ENCODE data around the gene ADAMTSL1. TPM values are rescaled to one million over a fixed set of nuclear protein-coding genes. Genes with fewer than 3 reads are reported as not detected.

The ADAMTSL1 gene
- total and polyA plus RNA-seq, 2 experiments from 2014 or later, result 2.3 to 5.0 TPM

DNA sequence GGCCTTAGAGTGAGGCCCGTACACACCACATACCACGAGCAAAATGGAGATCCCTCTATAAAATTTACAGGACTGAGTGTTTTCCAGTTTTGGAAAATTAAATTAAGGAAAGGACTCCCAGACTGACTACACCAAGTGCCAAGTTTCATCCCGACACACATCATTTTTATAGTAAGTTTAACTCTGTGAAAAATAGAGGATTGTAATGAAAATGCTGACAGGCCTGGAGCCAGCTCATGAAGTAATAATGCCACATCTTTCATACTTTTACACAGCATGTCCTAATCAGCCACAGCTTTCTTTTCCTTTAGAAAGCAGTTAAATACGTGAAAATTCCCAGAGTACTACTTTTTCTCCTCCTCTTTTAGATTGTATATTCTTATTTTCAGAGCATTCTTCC, 389.8 kb downstream of the ADAMTSL1 start (continued):
- TF ChIP-seq, protein P1, sequence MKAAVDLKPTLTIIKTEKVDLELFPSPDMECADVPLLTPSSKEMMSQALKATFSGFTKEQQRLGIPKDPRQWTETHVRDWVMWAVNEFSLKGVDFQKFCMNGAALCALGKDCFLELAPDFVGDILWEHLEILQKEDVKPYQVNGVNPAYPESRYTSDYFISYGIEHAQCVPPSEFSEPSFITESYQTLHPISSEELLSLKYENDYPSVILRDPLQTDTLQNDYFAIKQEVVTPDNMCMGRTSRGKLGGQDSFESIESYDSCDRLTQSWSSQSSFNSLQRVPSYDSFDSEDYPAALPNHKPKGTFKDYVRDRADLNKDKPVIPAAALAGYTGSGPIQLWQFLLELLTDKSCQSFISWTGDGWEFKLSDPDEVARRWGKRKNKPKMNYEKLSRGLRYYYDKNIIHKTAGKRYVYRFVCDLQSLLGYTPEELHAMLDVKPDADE (IDR thresholded peaks at IDR 0.05), result no peak
- TF ChIP-seq POLR2AphosphoS5 (IDR thresholded peaks at IDR 0.05; ENCODE audit: low read depth) (no peak), CREB1 (CRISPR knock-in tag; IDR thresholded peaks at IDR 0.05; ENCODE audit: low read depth) (no peak), EZH2phosphoT487 (IDR thresholded peaks at IDR 0.05; ENCODE audit: unreplicated experiment) (no peak), EZH2 (IDR thresholded peaks at IDR 0.05; ENCODE audit: low read depth, unreplicated experiment) (no peak), STAT1 (IDR thresholded peaks at IDR 0.05; ENCODE audit: unreplicated experiment) (no peak), JUNB (IDR thresholded peaks at IDR 0.05; ENCODE audit: unreplicated experiment) (no peak), NANOG (IDR thresholded peaks at IDR 0.05; ENCODE audit: borderline replicate concordance) (no peak), ZNF114 (CRISPR knock-in tag; IDR thresholded peaks at IDR 0.05) (no peak)
- TF ChIP-seq, protein P2, sequence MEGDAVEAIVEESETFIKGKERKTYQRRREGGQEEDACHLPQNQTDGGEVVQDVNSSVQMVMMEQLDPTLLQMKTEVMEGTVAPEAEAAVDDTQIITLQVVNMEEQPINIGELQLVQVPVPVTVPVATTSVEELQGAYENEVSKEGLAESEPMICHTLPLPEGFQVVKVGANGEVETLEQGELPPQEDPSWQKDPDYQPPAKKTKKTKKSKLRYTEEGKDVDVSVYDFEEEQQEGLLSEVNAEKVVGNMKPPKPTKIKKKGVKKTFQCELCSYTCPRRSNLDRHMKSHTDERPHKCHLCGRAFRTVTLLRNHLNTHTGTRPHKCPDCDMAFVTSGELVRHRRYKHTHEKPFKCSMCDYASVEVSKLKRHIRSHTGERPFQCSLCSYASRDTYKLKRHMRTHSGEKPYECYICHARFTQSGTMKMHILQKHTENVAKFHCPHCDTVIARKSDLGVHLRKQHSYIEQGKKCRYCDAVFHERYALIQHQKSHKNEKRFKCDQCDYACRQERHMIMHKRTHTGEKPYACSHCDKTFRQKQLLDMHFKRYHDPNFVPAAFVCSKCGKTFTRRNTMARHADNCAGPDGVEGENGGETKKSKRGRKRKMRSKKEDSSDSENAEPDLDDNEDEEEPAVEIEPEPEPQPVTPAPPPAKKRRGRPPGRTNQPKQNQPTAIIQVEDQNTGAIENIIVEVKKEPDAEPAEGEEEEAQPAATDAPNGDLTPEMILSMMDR (conservative IDR thresholded peaks at IDR 0.05; ENCODE audit: low read depth in 2 of 2), result no peak

DNA sequence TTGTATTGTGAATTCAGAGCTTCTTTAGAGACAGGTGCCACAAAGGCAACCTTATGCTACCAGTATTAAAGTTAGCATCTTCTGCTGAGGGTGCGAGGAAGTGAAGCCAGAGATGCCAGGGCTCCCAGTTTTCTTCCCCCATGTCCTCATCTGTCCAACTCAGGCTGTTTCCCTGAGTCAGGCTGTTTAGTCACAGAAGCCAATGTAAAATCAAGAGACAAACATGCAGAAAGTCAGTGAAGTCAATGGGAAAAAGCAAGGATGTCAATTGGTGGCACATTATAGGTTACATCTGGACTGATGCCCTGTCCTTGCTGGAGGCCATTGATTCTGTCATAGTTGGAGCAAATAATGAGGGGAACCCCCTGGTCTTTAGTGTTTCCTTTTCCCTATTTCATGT, 390.6 kb downstream of the ADAMTSL1 start:
- H3K4me3 ChIP-seq, result no peak overlapping the region
- no peaks in the 10 kb centered on the region for H3K9me2 ChIP-seq (ENCODE audit: insufficient read depth)
- no peak overlapping the region for H3K27ac Mint-ChIP-seq
- H3K4me1 Mint-ChIP-seq, result peaks cover 11% of the 10 kb centered on the region
- H3K36me3 ChIP-seq (ENCODE audit: insufficient read depth), result no peaks in the 10 kb centered on the region
- no peaks in the 10 kb centered on the region for H3K4me1 ChIP-seq (ENCODE audit: insufficient read depth)
- no peak overlapping the region for H2AFZ ChIP-seq
- H3K27ac ChIP-seq (ENCODE audit: low read depth), result no peak overlapping the region
- 0 out of 3 replicates have a peak, but pooled peaks cover 1% of the 10 kb centered on the region for H3K9me3 Mint-ChIP-seq
- no peak overlapping the region for H3K4me3 Mint-ChIP-seq
- no peaks in the 10 kb centered on the region for H3K27me3 ChIP-seq (ENCODE audit: insufficient read depth)
- no peak for DNase-seq (ENCODE audit: low spot score)
- no peak overlapping the region for H3K4me2 ChIP-seq
- H3F3A ChIP-seq (replicated peaks; ENCODE audit: low read depth), result no peaks in the 10 kb centered on the region
- no peaks in the 10 kb centered on the region for H4K20me1 ChIP-seq (replicated peaks; ENCODE audit: insufficient read depth)
- no peaks in the 10 kb centered on the region for H3K36me3 Mint-ChIP-seq (ENCODE audit: low read depth)
- no peaks in the 10 kb centered on the region for H3K27me3 Mint-ChIP-seq (ENCODE audit: insufficient read depth, low read depth, poor library complexity)
- H3K79me2 ChIP-seq (replicated peaks; ENCODE audit: insufficient read depth), result no peaks in the 10 kb centered on the region
- ATAC-seq, result no peak
- TF ChIP-seq, protein P1 (IDR thresholded peaks at IDR 0.05), result no peak
- TF ChIP-seq NANOG (IDR thresholded peaks at IDR 0.05; ENCODE audit: borderline replicate concordance) (no peak), CREB1 (CRISPR knock-in tag; IDR thresholded peaks at IDR 0.05; ENCODE audit: low read depth) (no peak), STAT1 (IDR thresholded peaks at IDR 0.05; ENCODE audit: unreplicated experiment) (no peak), EZH2phosphoT487 (IDR thresholded peaks at IDR 0.05; ENCODE audit: unreplicated experiment) (no peak), ZNF331 (CRISPR knock-in tag; IDR thresholded peaks at IDR 0.05; ENCODE audit: low read depth) (no peak), POLR2AphosphoS5 (IDR thresholded peaks at IDR 0.05; ENCODE audit: low read depth) (no peak)
- TF ChIP-seq, protein P3, sequence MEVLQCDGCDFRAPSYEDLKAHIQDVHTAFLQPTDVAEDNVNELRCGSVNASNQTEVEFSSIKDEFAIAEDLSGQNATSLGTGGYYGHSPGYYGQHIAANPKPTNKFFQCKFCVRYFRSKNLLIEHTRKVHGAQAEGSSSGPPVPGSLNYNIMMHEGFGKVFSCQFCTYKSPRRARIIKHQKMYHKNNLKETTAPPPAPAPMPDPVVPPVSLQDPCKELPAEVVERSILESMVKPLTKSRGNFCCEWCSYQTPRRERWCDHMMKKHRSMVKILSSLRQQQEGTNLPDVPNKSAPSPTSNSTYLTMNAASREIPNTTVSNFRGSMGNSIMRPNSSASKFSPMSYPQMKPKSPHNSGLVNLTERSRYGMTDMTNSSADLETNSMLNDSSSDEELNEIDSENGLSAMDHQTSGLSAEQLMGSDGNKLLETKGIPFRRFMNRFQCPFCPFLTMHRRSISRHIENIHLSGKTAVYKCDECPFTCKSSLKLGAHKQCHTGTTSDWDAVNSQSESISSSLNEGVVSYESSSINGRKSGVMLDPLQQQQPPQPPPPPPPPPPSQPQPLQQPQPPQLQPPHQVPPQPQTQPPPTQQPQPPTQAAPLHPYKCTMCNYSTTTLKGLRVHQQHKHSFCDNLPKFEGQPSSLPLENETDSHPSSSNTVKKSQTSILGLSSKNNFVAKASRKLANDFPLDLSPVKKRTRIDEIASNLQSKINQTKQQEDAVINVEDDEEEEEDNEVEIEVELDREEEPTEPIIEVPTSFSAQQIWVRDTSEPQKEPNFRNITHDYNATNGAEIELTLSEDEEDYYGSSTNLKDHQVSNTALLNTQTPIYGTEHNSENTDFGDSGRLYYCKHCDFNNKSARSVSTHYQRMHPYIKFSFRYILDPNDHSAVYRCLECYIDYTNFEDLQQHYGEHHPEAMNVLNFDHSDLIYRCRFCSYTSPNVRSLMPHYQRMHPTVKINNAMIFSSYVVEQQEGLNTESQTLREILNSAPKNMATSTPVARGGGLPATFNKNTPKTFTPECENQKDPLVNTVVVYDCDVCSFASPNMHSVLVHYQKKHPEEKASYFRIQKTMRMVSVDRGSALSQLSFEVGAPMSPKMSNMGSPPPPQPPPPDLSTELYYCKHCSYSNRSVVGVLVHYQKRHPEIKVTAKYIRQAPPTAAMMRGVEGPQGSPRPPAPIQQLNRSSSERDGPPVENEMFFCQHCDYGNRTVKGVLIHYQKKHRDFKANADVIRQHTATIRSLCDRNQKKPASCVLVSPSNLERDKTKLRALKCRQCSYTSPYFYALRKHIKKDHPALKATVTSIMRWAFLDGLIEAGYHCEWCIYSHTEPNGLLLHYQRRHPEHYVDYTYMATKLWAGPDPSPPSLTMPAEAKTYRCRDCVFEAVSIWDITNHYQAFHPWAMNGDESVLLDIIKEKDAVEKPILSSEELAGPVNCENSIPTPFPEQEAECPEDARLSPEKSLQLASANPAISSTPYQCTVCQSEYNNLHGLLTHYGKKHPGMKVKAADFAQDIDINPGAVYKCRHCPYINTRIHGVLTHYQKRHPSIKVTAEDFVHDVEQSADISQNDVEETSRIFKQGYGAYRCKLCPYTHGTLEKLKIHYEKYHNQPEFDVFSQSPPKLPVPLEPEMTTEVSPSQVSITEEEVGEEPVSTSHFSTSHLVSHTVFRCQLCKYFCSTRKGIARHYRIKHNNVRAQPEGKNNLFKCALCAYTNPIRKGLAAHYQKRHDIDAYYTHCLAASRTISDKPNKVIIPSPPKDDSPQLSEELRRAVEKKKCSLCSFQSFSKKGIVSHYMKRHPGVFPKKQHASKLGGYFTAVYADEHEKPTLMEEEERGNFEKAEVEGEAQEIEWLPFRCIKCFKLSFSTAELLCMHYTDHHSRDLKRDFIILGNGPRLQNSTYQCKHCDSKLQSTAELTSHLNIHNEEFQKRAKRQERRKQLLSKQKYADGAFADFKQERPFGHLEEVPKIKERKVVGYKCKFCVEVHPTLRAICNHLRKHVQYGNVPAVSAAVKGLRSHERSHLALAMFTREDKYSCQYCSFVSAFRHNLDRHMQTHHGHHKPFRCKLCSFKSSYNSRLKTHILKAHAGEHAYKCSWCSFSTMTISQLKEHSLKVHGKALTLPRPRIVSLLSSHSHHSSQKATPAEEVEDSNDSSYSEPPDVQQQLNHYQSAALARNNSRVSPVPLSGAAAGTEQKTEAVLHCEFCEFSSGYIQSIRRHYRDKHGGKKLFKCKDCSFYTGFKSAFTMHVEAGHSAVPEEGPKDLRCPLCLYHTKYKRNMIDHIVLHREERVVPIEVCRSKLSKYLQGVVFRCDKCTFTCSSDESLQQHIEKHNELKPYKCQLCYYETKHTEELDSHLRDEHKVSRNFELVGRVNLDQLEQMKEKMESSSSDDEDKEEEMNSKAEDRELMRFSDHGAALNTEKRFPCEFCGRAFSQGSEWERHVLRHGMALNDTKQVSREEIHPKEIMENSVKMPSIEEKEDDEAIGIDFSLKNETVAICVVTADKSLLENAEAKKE (CRISPR knock-in tag; IDR thresholded peaks at IDR 0.05), result no peak
